GM12878 (cell line): ENCODE measurements around the gene PPP6R1. TPM values are rescaled to one million over a fixed set of nuclear protein-coding genes. Genes with fewer than 3 reads are reported as not detected.

ENCODE experiments used
- ATAC-seq: fragments of 200-7000 bp; cut with Tn5 transposase; 3 replicates; pipeline ENCODE4 v1.9.1; 2020; ENCODE audit warnings: mild to moderate bottlenecking, moderate library complexity
- BruUV-seq: library from RNA; stranded (reverse); fragments of 400-500 nt; replicated peaks from 2 replicates; lab custom pipeline; 2021; lab: Mats Ljungman, UMichigan
- CTCF ChIA-PET: fragments of 300-600 bp; sonication (Branson Sonifier 250); formaldehyde crosslinking; extraction: SDS; loops from one replicate; lab custom pipeline; 2021; ENCODE audit warnings: inconsistent platforms; lab: Yijun Ruan, JAX
- POLR2A ChIA-PET: fragments of 350-600 bp; formaldehyde crosslinking; extraction: SDS; loops from one replicate; lab custom pipeline; 2021; ENCODE audit warnings: inconsistent platforms; lab: Charles Lee
- RAD21 ChIA-PET: fragments of 300-600 bp; sonication (Branson Sonifier 250); formaldehyde crosslinking; loops from one replicate; lab custom pipeline; 2023; ENCODE audit warnings: antibody characterized with exemption; ENCODE audit not compliant: unreplicated experiment; lab: Charles Lee
- SMC1A ChIA-PET: fragments of 300-600 bp; sonication (Branson Sonifier 250); formaldehyde crosslinking; loops from one replicate; lab custom pipeline; 2023; ENCODE audit not compliant: unreplicated experiment, uncharacterized antibody; lab: Charles Lee
- DNase-seq: peaks from one replicate; pipeline ENCODE4 v3.0.0-alpha.2; 2011; ENCODE audit warnings: low read depth, low spot score
- FAIRE-seq: peaks from 3 replicates; lab custom pipeline; 2011; peaks lifted over from hg19 to GRCh38; lab: Jason Lieb, UNC
- H2AFZ ChIP-seq: 2 replicates; pipeline ENCODE4 v1.6.0; 2011; ENCODE audit warnings: low read depth, low read length, control low read depth; ENCODE audit not compliant: control insufficient read depth
- H3K27ac ChIP-seq: 2 replicates; pipeline ENCODE4 v1.5.1; 2011; ENCODE audit warnings: control low read depth; ENCODE audit not compliant: control insufficient read depth, insufficient read depth
- H3K27me3 ChIP-seq, 2 experiments: replicated peaks in 1 of 2; 2 replicates each; pipeline versions ENCODE4 v1.6.0 to v1.6.1; 2011; ENCODE audit warnings: low read length in 1 of 2; ENCODE audit not compliant: control insufficient read depth in 2 of 2, insufficient read depth in 2 of 2
- H3K36me3 ChIP-seq, 2 experiments: 2 replicates each; pipeline ENCODE4 v1.5.1; 2011; ENCODE audit warnings: low read length in 1 of 2; ENCODE audit not compliant: control insufficient read depth in 2 of 2, insufficient read depth in 2 of 2
- H3K4me1 ChIP-seq: 2 replicates; pipeline ENCODE4 v1.6.1; 2011; ENCODE audit warnings: mild to moderate bottlenecking, low read length, moderate library complexity, mixed read lengths; ENCODE audit not compliant: control insufficient read depth, insufficient read depth
- H3K4me2 ChIP-seq: 2 replicates; pipeline ENCODE4 v1.6.0; 2011; ENCODE audit warnings: control low read depth; ENCODE audit not compliant: control insufficient read depth, insufficient read depth
- H3K4me3 ChIP-seq: fragments of 200-600 bp; sonication (generic); 2 replicates; pipeline ENCODE4 v1.5.1; 2016
- H3K79me2 ChIP-seq: 2 replicates; pipeline ENCODE4 v1.6.0; 2011; ENCODE audit warnings: low read length; ENCODE audit not compliant: control insufficient read depth, insufficient read depth
- H3K9ac ChIP-seq: 2 replicates; pipeline ENCODE4 v1.8.0; 2011; ENCODE audit warnings: low read length, control low read depth, mixed read lengths; ENCODE audit not compliant: control insufficient read depth, insufficient read depth
- H3K9me3 ChIP-seq: replicated peaks from 3 replicates; pipeline ENCODE4 v1.5.1; 2011; ENCODE audit warnings: mild to moderate bottlenecking, low read length; ENCODE audit not compliant: control insufficient read depth, insufficient read depth
- H4K20me1 ChIP-seq: 2 replicates; pipeline ENCODE4 v1.6.0; 2011; ENCODE audit not compliant: control insufficient read depth, insufficient read depth
- ATF2 ChIP-seq: IDR thresholded peaks from 2 replicates; pipeline ENCODE4 v1.6.1; 2012; ENCODE audit warnings: low read length, inconsistent platforms
- CHD1 ChIP-seq: IDR thresholded peaks from 2 replicates; pipeline ENCODE4 v1.6.1; 2012; ENCODE audit warnings: low read depth, low read length, improper control_type of control experiment
- ETV6 ChIP-seq, 2 experiments: fragments of 450-650 bp in 1 of 2; IDR thresholded peaks in 1 of 2; conservative IDR thresholded peaks in 1 of 2; 2 replicates each; pipeline ENCODE4 v1.6.1; 2014; ENCODE audit warnings: antibody characterized with exemption in 1 of 2, borderline replicate concordance in 1 of 2, low read depth in 1 of 2, mild to moderate bottlenecking in 1 of 2, moderate library complexity in 1 of 2
- RB1 ChIP-seq: fragments of 450-650 bp; formaldehyde crosslinking; IDR thresholded peaks from 2 replicates; pipeline ENCODE4 v1.6.1; 2017; ENCODE audit warnings: mild to moderate bottlenecking, borderline replicate concordance
- SUZ12 ChIP-seq: fragments of 200-600 bp; sonication (generic); IDR thresholded peaks from one replicate; pipeline ENCODE4 v1.6.1; 2018; ENCODE audit warnings: antibody characterized with exemption, mild to moderate bottlenecking; ENCODE audit not compliant: unreplicated experiment
- WGBS: methylation state at CpG from one replicate; pipeline ENCODE4 v1.1.6; 2016; ENCODE audit warnings: low lambda C conversion rate; ENCODE audit not compliant: insufficient replicate concordance, insufficient coverage; ENCODE audit errors: missing lambda C conversion rate; 5-methylcytosine and 5-hydroxymethylcytosine counted together
- in situ Hi-C: fragments of 300-500 bp; cut with MboI; formaldehyde crosslinking; loops from 9 replicates; pipeline ENCODE4 v1.14.3; 2018; ENCODE audit warnings: mixed read lengths
- intact Hi-C: fragments of 100-400 bp; cut with micrococcal nuclease; formaldehyde crosslinking; loops from one replicate; pipeline ENCODE4 v1.14.2; 2022; ENCODE audit not compliant: unreplicated experiment
- polyA plus RNA-seq, 11 experiments: library from polyadenylated mRNA; depleted of rRNA in 4 of 11; unstranded in 6 of 11; stranded (reverse) in 5 of 11; fragments of >200 nt; fragmentation: Nextera tagmentation in 4 of 11; fragmentation: Illumina TruSeq in 1 of 11; extraction: Ambion mirVana in 4 of 11; extraction: Trizol in 1 of 11; gene quantifications; 1 replicate in 1 of 11; 2 replicates in 10 of 11; pipeline versions ENCODE4 v1.2.1 to v1.2.3, GENCODE V29; 2011 to 2016; ENCODE audit warnings: inconsistent platforms in 2 of 11, missing spikeins in 2 of 11, low read depth in 1 of 11
- total RNA-seq, 4 experiments: library from RNA; depleted of rRNA in 3 of 4; stranded (reverse); fragments of >200 nt in 3 of 4; fragmentation: Illumina TruSeq in 1 of 4; extraction: Trizol in 1 of 4; gene quantifications; 2 replicates each; pipeline versions ENCODE4 v1.2.1 to v1.2.3, GENCODE V29; 2013 to 2021
- TF ChIP-seq, protein P1 (sequence below): IDR thresholded peaks from 2 replicates; pipeline ENCODE4 v1.6.1; 2011; ENCODE audit warnings: borderline replicate concordance, low read depth, mild to moderate bottlenecking, moderate library complexity, low read length; ENCODE audit not compliant: insufficient read depth, poor library complexity, severe bottlenecking

The PPP6R1 gene
- total and polyA plus RNA-seq, 10 of the 15 experiments (the other 5 are each of a cell fraction or from before 2014, with no cell fraction given): 0.80 to 173 (median 63.7) TPM

GRCh38 chr19:55283548-55284377 is 24.9 kb upstream of the PPP6R1 start, which contains the start of gene BRSK1:
BRSK1 (plus strand) TSS chr19:55283997; CDS start chr19:55284443, 446 bp downstream.
- RAD21 ChIA-PET: no interaction called here
- H3K27me3 ChIP-seq: no peaks in the 10 kb centered on the region; a peak in 1 of 4 replicates
- intact Hi-C loops: no loop called here
- no TSS peak for BruUV-seq
- H3K36me3 ChIP-seq: no peaks in the 10 kb centered on the region
- 5% methylated on average over 2 of the region's 44 CpGs for WGBS
- FAIRE-seq: no peak
- TF ChIP-seq ETV6 (conservative IDR thresholded peaks at IDR 0.05 in 1 of 2, IDR thresholded peaks at IDR 0.05 in 1 of 2; ENCODE audit: borderline replicate concordance in 1 of 2, low read depth in 1 of 2): no peak
- TF ChIP-seq ATF2: no peak
- no peak for TF ChIP-seq CHD1
- TF ChIP-seq SUZ12: no peak
- TF ChIP-seq, protein P1, sequence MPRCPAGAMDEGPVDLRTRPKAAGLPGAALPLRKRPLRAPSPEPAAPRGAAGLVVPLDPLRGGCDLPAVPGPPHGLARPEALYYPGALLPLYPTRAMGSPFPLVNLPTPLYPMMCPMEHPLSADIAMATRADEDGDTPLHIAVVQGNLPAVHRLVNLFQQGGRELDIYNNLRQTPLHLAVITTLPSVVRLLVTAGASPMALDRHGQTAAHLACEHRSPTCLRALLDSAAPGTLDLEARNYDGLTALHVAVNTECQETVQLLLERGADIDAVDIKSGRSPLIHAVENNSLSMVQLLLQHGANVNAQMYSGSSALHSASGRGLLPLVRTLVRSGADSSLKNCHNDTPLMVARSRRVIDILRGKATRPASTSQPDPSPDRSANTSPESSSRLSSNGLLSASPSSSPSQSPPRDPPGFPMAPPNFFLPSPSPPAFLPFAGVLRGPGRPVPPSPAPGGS: no peak
- TF ChIP-seq RB1: no peak
- TF ChIP-seq, all 136 proteins: peak for 0
- no peak for ATAC-seq
- Histone ChIP-seq H3K9me3 (no peaks in the 10 kb centered on the region), H3K4me3 (no peak within 1 kb of the TSS), H2AFZ (no peak within 1 kb of the TSS), H3K9ac (no peak within 1 kb of the TSS), H3K4me2 (no peak within 1 kb of the TSS), H3K4me1 (peaks cover 17% of the 10 kb centered on the region), H3K79me2 (no peaks in the 10 kb centered on the region; the same call in 1 of the 2 replicates), H3K27ac (no peak within 1 kb of the TSS), H4K20me1 (no peaks in the 10 kb centered on the region)
- in situ Hi-C loops: no loop called here
- CTCF ChIA-PET: interaction anchor here (4.6 kb wide), 1 partner anchor 18 kb away, joined by 14 read pairs; no protein-coding TSS in a partner anchor
- POLR2A ChIA-PET: interaction anchor here (1.1 kb wide), 1 partner anchor 11 kb away, joined by 3 read pairs; no protein-coding TSS in a partner anchor
- DNase-seq: no peak
- SMC1A ChIA-PET: no interaction called here
